ENCODE measurements around the gene PDE6A.
A peak's percentile ranks its signal among the peaks of the same experiment; 100 is the strongest.

PDE6A gene

DNA sequence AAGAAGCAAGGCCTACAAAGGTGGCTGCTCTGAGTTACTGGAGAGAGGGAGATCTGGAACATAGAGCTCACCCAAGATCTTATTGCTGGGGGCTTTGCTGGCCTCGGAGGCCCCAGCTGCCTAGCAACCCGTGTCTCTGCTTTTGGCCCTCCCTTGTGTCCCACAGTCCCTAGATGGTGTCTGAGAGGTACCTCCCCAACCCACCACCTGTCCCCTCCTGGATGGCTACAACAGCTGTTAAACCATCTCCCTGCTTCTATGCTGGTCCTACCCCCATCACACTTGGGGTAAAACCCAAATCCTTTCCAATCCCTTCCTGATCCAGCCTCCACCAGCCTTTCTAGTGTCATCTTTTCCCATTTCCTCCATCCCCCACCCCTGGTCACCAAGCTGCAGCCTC, 127.9 kb downstream of the PDE6A start:
- Histone ChIP-seq H3K4me3 (ENCODE audit: low read length in 2 of 2) (no peak overlapping the region), H3K9ac (ENCODE audit: low read length in 2 of 2) (no peak overlapping the region), H3K4me1 (ENCODE audit: control insufficient read depth, insufficient read depth, low read length) (peaks cover 15% of the 10 kb centered on the region), H3K27me3 (ENCODE audit: control insufficient read depth in 1 of 2, insufficient read depth in 2 of 2, low read length in 2 of 2) (no peaks in the 10 kb centered on the region), H3K9me3 (ENCODE audit: control insufficient read depth in 2 of 2, low read length in 2 of 2) (no peaks in the 10 kb centered on the region), H3K36me3 (ENCODE audit: control insufficient read depth in 2 of 2, insufficient read depth in 2 of 2, low read length in 2 of 2) (peaks cover 12 to 13% of the 10 kb centered on the region in 2 donors), H3K27ac (ENCODE audit: low read length) (no peak overlapping the region)

DNA sequence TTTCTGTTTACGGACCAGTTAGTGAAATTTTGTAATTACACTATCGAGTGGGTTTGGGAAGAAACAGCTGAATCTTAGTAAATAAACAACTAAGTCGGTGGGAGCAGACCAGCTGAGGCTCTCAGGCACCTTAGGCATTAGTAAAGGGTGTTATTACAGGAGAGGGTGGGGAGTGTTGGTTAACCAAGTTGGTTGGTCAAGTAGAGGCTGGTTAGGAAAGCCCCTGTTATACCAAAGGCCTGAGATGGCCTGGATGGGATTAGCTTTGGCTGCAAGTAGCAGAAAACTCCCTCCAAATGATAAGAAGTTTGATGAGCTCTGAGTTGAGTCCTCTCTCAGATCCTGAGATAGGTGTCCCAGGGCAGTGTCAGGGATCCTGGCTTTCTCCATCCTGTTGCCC, 133.1 kb downstream of the PDE6A start:
- Histone ChIP-seq H3K4me1 (ENCODE audit: control insufficient read depth, insufficient read depth, low read length) (peaks cover 29% of the 10 kb centered on the region), H3K9ac (ENCODE audit: low read length in 2 of 2) (no peak overlapping the region), H3K9me3 (ENCODE audit: control insufficient read depth in 2 of 2, low read length in 2 of 2) (no peaks in the 10 kb centered on the region), H3K27me3 (ENCODE audit: control insufficient read depth in 1 of 2, insufficient read depth in 2 of 2, low read length in 2 of 2) (no peaks in the 10 kb centered on the region), H3K27ac (ENCODE audit: low read length) (peak overlapping the region; percentile 31), H3K4me3 (ENCODE audit: low read length in 2 of 2) (no peak overlapping the region), H3K36me3 (ENCODE audit: control insufficient read depth in 2 of 2, insufficient read depth in 2 of 2, low read length in 2 of 2) (peaks cover 0 to 2% of the 10 kb centered on the region in 2 donors)

DNA sequence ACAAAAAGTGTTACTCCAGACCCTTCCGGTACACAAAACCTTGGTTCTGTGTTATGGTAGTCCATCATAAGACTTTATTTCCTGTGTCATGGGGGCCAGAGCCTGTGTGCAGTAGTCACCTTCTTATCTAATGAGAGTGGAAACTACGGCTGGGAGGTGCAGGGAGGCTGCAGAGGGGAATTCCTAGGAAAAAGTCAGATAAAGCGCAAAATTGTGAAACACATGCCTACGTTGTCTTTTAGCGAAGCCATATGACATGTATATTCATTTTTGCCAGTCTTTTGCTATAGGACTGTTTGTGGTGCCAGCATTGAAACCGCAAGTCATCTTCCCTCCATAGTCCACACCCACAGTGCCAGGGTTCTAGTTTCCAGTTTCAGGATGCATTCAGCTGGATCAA, 133.7 kb downstream of the PDE6A start:
- Histone ChIP-seq H3K27me3 (ENCODE audit: control insufficient read depth in 1 of 2, insufficient read depth in 2 of 2, low read length in 2 of 2) (no peaks in the 10 kb centered on the region), H3K27ac (ENCODE audit: low read length) (peak overlapping the region; percentile 31), H3K36me3 (ENCODE audit: control insufficient read depth in 2 of 2, insufficient read depth in 2 of 2, low read length in 2 of 2) (peaks cover 0 to 2% of the 10 kb centered on the region in 2 donors)

DNA sequence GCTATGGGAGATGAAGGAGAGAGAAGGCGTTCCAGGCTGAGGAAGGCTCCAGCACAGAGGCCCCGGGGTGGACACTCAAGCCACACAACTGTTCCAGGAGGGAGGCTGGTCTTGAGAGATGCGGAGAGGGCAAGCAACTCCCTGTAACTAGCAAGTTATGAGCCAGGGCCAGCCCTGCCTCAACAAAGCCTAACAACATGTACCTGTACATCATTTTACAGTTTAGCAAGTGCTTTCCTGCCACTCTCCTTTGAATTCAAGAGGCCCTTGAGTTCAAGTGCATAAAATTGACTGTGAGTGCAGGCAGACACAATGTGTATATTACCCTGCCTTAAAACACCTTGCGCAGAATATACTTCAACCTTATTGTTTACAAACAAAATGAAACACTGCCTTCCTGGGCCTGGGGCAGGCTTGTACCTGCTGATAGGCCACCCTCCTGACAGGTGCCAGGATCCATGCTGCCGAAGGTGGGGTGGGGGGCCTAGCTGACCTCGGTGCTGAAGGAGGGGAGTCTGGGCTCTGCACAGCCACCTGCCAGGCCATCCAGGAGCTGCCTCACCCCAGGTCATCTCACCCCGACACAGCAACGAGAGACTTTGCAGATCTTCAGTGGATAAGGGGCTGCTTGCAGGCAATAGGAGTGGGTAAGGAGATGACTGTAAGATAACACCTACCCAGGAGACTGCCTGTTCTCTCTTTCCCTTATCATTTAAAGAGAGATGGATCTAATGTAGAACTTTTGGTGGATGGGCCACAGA, 134.5 kb downstream of the PDE6A start:
- Histone ChIP-seq H3K36me3 (ENCODE audit: control insufficient read depth in 2 of 2, insufficient read depth in 2 of 2, low read length in 2 of 2) (peaks cover 0 to 2% of the 10 kb centered on the region in 2 donors), H3K4me1 (ENCODE audit: control insufficient read depth, insufficient read depth, low read length) (peaks cover 43% of the 10 kb centered on the region), H3K4me3 (ENCODE audit: low read length in 2 of 2) (no peak overlapping the region), H3K9me3 (ENCODE audit: control insufficient read depth in 2 of 2, low read length in 2 of 2) (no peaks in the 10 kb centered on the region), H3K27ac (ENCODE audit: low read length) (no peak overlapping the region), H3K27me3 (ENCODE audit: control insufficient read depth in 1 of 2, insufficient read depth in 2 of 2, low read length in 2 of 2) (no peaks in the 10 kb centered on the region), H3K9ac (ENCODE audit: low read length in 2 of 2) (no peak overlapping the region)

More for the DNA sequence above, 133.7 kb downstream of the PDE6A start:
- Histone ChIP-seq H3K9me3 (ENCODE audit: control insufficient read depth in 2 of 2, low read length in 2 of 2) (no peaks in the 10 kb centered on the region), H3K4me1 (ENCODE audit: control insufficient read depth, insufficient read depth, low read length) (peaks cover 35% of the 10 kb centered on the region), H3K4me3 (ENCODE audit: low read length in 2 of 2) (no peak overlapping the region), H3K9ac (ENCODE audit: low read length in 2 of 2) (no peak overlapping the region)

DNA sequence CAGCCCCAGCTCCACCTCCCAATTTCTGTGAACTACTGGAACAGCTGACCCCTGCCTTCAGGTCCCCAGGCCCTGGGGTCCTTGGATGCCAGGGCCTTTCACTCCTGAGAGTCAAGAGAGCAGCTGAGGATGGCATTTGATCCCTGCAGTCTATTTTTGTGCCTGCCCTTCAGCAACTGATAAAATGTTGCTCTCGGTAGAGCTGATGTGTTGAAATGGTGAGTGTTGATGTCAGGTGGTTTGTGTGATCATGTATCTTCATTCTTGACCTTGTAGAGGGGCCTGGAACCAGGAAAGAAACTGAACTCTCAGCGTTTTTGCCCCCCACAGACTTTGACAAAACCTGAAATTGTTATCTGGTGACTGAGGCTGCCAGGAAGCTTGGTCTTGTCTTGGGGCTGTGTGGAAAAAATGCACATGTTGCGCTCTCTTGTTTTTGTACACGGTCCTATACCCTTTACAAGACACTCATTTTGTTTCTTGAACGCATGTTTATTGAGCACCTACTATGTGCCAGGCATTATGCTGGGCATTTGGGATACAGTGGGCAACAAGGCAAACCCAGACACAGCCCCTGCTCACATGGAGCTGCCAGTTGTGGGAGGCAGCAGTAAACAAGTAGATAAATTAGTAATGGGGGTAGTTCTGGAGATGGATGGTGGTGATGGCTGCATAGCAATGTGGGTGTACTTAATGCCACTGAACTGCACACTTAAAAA, 136.2 kb downstream of the PDE6A start:
- Histone ChIP-seq H3K9ac (ENCODE audit: low read length in 2 of 2) (no peak overlapping the region), H3K4me1 (ENCODE audit: control insufficient read depth, insufficient read depth, low read length) (peaks cover 60% of the 10 kb centered on the region), H3K36me3 (ENCODE audit: control insufficient read depth in 2 of 2, insufficient read depth in 2 of 2, low read length in 2 of 2) (no peaks in the 10 kb centered on the region), H3K4me3 (ENCODE audit: low read length in 2 of 2) (no peak overlapping the region), H3K27ac (ENCODE audit: low read length) (peak overlapping the region; percentile 88), H3K9me3 (ENCODE audit: control insufficient read depth in 2 of 2, low read length in 2 of 2) (no peaks in the 10 kb centered on the region), H3K27me3 (ENCODE audit: control insufficient read depth in 1 of 2, insufficient read depth in 2 of 2, low read length in 2 of 2) (no peaks in the 10 kb centered on the region)

Measured in stomach smooth muscle (tissue), 2 donors.